Measurements from ENCODE around the gene PLD5. TPM values are rescaled to one million over a fixed set of nuclear protein-coding genes. Genes with fewer than 3 reads are reported as not detected.

Gene PLD5
- total RNA-seq, 1 experiment from 2014 or later: 1.8 TPM

DNA sequence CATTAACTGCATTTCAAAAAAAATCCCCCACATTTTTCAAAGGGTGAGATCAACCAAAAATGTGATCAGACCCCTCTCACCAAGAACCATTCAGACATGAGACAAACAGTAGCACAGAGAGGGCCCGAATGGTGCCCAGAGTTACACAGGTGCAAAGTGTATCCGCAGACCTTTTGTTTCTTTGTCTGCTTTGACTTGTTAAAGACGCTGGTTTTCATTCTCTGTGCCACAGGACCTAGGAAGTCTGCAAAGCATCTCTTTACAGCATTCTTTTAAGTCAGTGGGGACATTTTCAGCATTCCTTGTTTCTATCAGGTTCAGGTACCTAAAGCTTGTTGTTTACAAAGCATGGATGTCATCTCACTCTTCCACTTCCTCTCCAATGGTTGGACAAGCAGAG is 438.4 kb downstream of the PLD5 start:
- Histone ChIP-seq H3K9me3 (no peaks in the 10 kb centered on the region), H3K4me3 (ENCODE audit: low read depth, low read length) (no peak overlapping the region), H3K27me3 (replicated peaks; ENCODE audit: control insufficient read depth, insufficient read depth, low read length) (no peaks in the 10 kb centered on the region), H3K36me3 (ENCODE audit: control insufficient read depth, insufficient read depth, low read length) (no peaks in the 10 kb centered on the region), H3K4me1 (no peaks in the 10 kb centered on the region)
- ChIA-PET CTCF (no interaction called here), POLR2A (no interaction called here)
- Mint-ChIP-seq H3K27me3 (ENCODE audit: insufficient read depth, unreplicated experiment) (no peaks in the 10 kb centered on the region), H3K36me3 (ENCODE audit: insufficient read depth, unreplicated experiment) (no peaks in the 10 kb centered on the region), H3K27ac (ENCODE audit: unreplicated experiment) (no peak overlapping the region), H3K4me1 (ENCODE audit: low read depth, unreplicated experiment) (no peaks in the 10 kb centered on the region), H3K9me3 (ENCODE audit: unreplicated experiment) (no peaks in the 10 kb centered on the region), H3K4me3 (ENCODE audit: unreplicated experiment) (no peak overlapping the region)
- intact Hi-C loops (cut with micrococcal nuclease; ENCODE audit: unreplicated experiment): no loop called here
- no TSS peak for BruUV-seq (replicated peaks)
- TF ChIP-seq, protein P1, sequence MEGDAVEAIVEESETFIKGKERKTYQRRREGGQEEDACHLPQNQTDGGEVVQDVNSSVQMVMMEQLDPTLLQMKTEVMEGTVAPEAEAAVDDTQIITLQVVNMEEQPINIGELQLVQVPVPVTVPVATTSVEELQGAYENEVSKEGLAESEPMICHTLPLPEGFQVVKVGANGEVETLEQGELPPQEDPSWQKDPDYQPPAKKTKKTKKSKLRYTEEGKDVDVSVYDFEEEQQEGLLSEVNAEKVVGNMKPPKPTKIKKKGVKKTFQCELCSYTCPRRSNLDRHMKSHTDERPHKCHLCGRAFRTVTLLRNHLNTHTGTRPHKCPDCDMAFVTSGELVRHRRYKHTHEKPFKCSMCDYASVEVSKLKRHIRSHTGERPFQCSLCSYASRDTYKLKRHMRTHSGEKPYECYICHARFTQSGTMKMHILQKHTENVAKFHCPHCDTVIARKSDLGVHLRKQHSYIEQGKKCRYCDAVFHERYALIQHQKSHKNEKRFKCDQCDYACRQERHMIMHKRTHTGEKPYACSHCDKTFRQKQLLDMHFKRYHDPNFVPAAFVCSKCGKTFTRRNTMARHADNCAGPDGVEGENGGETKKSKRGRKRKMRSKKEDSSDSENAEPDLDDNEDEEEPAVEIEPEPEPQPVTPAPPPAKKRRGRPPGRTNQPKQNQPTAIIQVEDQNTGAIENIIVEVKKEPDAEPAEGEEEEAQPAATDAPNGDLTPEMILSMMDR (IDR thresholded peaks at IDR 0.05; ENCODE audit: insufficient read depth in 1 of 2, low read depth in 1 of 2, low read length in 1 of 2, severe bottlenecking in 1 of 2, unreplicated experiment in 1 of 2): no peak
- DNase-seq: no peak

DNA sequence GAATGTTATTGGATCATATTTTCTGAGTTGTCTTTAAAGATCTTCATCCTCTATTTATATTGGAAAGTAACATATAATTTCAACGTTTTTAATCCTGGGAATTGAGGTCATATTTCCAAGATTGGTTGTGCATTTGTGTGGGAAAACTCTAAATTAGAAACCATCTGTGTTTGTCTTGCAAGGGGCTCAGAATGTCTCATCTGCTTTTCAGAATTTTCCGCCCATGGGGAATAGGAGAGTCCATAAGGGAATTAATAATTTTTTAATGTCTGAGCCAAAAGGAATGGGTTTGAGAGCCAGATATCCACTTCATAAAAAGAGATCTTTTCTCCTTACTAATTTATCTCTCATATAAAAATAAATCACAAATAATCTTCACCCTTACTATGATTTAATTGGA is 440.8 kb downstream of the PLD5 start:
- Mint-ChIP-seq H3K27me3 (ENCODE audit: insufficient read depth, unreplicated experiment) (no peaks in the 10 kb centered on the region), H3K27ac (ENCODE audit: unreplicated experiment) (no peak overlapping the region), H3K36me3 (ENCODE audit: insufficient read depth, unreplicated experiment) (no peaks in the 10 kb centered on the region), H3K4me3 (ENCODE audit: unreplicated experiment) (no peak overlapping the region), H3K4me1 (ENCODE audit: low read depth, unreplicated experiment) (no peaks in the 10 kb centered on the region), H3K9me3 (ENCODE audit: unreplicated experiment) (no peaks in the 10 kb centered on the region)
- Histone ChIP-seq H3K27me3 (replicated peaks; ENCODE audit: control insufficient read depth, insufficient read depth, low read length) (no peaks in the 10 kb centered on the region), H3K4me1 (no peaks in the 10 kb centered on the region), H3K36me3 (ENCODE audit: control insufficient read depth, insufficient read depth, low read length) (no peaks in the 10 kb centered on the region), H3K4me3 (ENCODE audit: low read depth, low read length) (no peak overlapping the region), H3K9me3 (no peaks in the 10 kb centered on the region)
- no peak for DNase-seq
- ChIA-PET CTCF (no interaction called here), POLR2A (no interaction called here)
- intact Hi-C loops (cut with micrococcal nuclease; ENCODE audit: unreplicated experiment): no loop called here
- no TSS peak for BruUV-seq (replicated peaks)
- TF ChIP-seq, protein P1 (IDR thresholded peaks at IDR 0.05; ENCODE audit: insufficient read depth in 1 of 2, low read depth in 1 of 2, low read length in 1 of 2, severe bottlenecking in 1 of 2, unreplicated experiment in 1 of 2): no peak

DNA sequence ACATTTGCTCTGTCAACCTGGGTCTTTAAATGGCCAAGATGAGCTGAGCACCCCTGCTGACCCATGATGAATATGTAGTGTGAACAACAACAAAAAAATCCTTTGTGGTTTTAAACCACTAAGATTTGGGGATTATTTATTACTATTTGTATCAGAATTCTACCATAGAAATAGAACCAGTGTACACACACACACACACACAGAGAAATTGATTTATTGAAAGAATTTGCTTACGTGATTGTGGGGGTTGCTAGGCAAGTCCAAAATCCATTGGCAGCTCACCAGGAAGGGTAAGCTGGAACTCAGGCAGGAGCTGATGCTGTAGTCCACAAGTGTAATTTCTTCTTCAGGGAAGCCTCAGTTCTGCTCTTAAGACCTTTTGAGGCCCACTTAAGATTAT is 443.1 kb downstream of the PLD5 start:
- Histone ChIP-seq H3K4me1 (no peaks in the 10 kb centered on the region), H3K4me3 (ENCODE audit: low read depth, low read length) (no peak overlapping the region), H3K9me3 (no peaks in the 10 kb centered on the region), H3K36me3 (ENCODE audit: control insufficient read depth, insufficient read depth, low read length) (no peaks in the 10 kb centered on the region), H3K27me3 (replicated peaks; ENCODE audit: control insufficient read depth, insufficient read depth, low read length) (no peaks in the 10 kb centered on the region)
- H3K4me3 Mint-ChIP-seq (ENCODE audit: unreplicated experiment): no peak overlapping the region
- H3K4me1 Mint-ChIP-seq (ENCODE audit: low read depth, unreplicated experiment): no peaks in the 10 kb centered on the region
- TF ChIP-seq, protein P1 (IDR thresholded peaks at IDR 0.05; ENCODE audit: insufficient read depth in 1 of 2, low read depth in 1 of 2, low read length in 1 of 2, severe bottlenecking in 1 of 2, unreplicated experiment in 1 of 2): no peak
- H3K27ac Mint-ChIP-seq (ENCODE audit: unreplicated experiment): no peak overlapping the region
- no TSS peak for BruUV-seq (replicated peaks)
- ChIA-PET CTCF (no interaction called here), POLR2A (no interaction called here)
- no peak for DNase-seq
- no peaks in the 10 kb centered on the region for H3K36me3 Mint-ChIP-seq (ENCODE audit: insufficient read depth, unreplicated experiment)
- H3K27me3 Mint-ChIP-seq (ENCODE audit: insufficient read depth, unreplicated experiment): no peaks in the 10 kb centered on the region
- intact Hi-C loops (cut with micrococcal nuclease; ENCODE audit: unreplicated experiment): no loop called here
- no peaks in the 10 kb centered on the region for H3K9me3 Mint-ChIP-seq (ENCODE audit: unreplicated experiment)
